Skeletal muscle cell (primary cell): ENCODE data around the gene INS.

Experiments used
- DNase-seq: peaks from one replicate; pipeline ENCODE4 v3.0.0-alpha.2; 2010; ENCODE audit warnings: low read depth
- H3K4me3 ChIP-seq: 2 replicates; pipeline ENCODE4 v1.5.1; 2011; ENCODE audit warnings: low read depth, mild to moderate bottlenecking, control low read depth, low read length, moderate library complexity

The INS gene

DNA sequence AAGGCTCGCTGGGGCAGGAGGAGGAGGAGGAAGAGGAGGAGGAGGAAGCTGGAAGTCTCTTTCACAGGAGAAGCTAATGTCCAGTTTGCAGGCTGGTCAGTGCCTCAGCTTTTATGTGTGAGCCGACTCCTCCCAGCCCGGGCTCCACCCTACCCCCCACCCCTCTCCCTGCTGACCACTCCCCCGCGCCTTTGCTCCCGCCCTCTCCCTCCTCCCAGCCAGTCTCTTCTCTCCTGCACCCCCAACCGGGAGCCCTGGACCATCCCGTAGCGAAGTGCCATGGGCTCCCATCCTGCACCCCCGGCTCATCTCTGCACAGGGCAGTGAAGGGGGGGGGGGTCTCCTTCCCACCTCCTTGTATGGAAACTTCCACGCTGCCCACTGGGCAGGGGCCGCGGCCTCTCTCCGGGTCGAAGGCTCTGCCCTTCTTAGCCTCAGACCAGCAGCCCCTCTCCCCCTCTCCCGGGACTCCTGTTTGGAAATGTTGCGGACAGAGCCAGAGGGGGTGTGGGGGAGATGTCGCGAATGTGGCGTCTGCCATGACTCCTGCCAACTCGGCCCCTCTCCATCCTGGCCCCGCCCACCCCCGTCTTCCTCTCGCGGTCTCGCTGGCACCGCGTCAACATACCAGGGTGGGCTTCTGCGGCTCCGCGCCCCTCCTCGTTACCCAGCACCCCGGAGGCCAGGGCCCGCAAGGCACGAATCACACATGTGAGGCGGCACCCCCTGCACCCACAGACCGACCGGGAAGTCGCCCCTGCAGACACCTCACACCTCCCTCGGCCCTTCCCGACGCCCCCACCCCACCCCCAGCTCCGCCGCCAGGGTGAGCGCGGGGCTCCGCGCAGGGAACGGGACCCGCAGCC is 23.6 kb downstream of the INS start:
- peak; percentile 32 for DNase-seq
- peak overlapping the region; percentile 44 for H3K4me3 ChIP-seq

DNA sequence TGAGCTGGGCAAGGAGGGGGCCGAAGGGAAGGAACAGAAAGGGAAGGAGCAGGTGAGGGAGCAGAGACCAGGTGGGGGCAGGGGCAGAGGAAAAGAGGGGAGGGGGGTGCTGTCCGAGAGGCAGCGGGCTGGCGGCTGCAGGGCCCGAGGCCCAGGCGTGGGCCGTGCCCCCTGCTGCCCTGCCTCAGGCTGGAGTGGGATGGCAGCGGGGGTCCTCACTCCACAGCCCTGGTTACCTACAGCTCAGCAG is 24.1 kb downstream of the INS start:
- DNase-seq = no peak
- H3K4me3 ChIP-seq = peak overlapping the region; percentile 44

DNA sequence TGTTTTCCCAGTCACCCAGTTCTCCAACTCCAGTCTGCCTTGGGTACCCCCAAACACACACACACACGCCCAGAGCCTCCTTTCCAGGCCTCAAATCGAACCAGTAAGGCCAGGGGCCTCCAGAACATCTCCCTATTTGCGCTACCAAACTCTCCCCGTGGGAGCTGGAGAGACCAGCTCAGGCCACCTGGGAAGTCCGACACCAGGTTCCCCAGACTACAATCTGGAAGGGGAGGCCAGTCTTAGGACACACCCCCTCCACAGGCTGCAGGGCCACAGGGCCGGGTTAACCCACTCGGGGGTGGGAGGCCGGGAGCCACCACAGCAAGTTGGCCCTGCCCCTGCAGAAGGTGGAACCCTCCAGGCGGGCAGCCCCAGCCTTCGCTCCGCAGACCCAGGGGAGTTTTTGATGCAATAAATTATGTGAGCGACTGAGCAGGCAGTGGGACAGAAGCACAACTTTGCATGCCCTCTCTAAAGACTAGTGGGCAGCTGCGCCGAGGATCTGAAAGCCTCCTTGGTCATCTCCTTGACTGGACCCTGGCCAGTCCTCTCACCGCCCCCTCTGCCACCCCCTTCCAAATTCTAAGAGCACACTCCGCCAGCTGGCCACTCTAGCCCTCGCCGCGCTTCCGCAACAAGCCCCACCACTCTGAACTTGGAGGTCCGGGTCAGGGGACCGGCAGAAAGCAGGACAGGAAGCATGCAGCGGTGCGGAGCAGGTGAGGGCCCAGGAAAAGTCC is 24.6 kb downstream of the INS start:
- DNase-seq = no peak
- peak overlapping the region; percentile 44 for H3K4me3 ChIP-seq

DNA sequence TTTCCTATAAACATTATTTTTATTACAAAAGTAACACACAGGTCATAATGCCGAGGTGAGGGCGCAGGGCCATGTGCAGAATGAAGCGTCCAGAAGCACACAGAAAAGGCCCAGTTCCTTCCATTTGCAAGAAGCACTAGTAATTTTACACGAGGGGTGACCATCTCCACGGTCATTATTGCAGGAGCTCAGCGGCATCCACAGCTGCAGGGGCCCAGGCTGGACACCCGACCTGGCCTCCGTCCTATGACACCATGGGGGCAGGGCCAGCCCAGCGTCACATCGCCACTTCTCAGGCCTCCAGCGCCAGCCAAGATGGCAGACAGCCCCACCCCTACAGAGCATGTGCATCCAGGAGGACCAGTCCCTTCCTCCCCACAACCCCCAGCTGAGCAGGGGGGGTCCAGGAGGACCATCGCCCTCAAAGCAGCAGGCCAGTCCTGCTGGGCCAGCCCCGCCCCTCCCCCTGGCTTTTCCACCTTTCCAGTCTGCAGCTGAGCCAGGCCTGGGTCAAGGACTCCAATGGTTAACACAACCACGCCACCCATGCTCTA is 25.3 kb downstream of the INS start:
- peak overlapping the region; percentile 44 for H3K4me3 ChIP-seq
- no peak for DNase-seq

DNA sequence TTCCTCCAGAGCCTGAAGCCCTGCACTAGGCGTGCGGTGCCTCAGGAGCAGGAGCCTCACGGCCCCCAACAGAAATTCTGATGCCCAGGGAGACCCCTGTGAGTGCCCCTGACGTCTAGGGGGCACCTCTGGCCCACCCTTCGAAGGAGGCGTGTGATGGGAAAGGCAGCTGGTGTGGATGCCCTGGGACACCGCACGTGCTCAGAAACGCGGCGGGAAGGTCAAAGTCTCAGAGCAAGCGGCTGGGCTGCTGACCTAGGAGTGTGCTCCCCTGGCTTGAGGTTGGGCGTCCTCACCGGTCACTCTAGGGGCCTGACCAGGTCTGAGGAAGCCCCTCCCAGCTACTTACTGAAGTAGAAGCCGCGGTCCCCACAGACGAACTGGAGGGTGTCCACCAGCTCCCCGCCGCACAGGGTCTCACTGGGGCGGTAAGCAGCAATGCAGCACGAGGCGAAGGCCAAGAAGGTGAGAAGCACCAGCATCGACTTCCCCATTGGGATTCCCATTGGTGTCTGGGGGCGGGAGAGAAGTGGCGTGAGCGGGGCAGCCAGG is 25.9 kb downstream of the INS start:
- DNase-seq = no peak
- H3K4me3 ChIP-seq = peak overlapping the region; percentile 44

DNA sequence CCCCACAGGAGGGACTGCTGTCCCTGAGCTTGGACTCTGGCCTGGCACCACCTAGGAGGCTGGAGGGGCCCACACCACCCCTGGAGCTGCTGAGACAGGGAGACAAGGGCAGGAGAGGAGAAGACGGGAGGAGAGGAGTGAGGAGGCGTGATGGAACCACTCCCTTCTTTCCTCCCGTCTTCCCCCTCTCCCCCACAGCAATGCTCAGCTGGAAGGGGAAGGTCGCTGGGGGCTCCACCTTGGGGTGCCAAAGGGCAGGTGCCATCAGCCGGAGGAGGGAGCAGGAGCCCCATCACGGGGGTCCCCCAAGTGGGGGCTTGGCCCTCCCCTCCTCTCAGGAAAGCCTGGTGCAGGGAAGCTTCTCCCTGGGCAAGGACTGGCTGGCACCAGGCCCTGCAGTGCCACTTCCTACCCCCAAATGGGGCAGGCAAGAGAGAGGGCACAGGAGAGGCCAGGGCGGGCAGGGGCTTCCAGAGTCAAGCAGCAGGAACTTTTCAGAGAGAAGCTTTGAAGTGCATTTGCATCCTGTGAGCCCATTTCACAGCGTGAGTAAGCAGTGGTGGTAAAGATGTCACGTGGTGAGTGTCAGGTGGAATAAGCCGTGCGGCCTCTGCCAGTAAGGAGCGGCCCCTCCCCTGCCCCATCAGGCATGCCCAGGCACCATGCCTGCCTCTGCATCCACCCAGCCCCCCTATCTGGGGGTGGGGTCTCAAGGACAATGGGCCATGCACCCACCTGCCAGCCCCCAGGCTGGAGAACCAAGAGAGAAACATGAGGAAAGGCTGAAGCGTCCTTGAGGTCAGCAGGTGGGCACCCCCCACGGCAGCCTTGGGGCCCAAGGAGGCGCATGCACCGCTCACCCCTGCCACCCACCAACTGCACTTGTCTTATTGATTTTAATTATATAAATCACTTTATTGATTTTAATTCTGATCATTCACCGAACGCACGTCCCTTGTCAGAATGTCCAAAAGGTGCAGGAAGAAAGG is 26.7 kb downstream of the INS start:
- DNase-seq = no peak

DNA sequence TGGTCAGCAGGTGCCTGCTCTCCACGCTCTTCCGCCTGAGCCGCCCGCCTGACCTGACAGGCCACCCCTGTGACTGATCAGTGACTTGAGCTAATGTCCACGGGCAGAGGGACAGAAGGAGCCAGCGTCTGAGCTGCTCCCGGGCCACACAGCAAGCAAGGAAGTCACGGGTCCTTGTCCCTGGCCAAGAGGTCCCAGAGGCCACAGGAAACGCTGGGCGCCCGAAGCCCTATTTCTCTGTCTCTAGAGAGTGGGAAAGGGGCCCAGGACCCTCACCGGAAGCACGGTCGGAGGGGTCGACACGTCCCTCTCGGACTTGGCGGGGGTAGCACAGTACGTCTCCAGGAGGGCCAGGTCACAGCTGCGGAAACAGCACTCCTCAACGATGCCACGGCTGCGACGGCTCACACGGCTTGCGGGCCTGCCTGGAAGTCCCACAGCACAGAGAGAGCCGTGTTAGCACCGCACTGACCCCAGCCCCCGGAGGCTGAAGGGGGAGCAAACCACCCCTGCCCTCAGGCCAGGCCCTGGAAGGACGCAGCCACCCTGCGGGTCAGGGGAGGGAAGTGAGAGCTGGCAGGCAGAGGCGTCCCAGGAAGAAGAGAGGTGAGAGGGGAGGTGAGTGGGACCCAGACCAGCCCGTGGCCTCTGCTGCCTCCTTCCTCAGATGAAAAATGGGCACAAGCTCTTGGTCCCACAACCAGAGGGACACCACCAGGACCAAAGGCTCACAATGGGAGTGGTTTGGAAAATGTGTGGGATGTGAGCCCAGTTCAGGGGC is 27.6 kb downstream of the INS start:
- no peak for DNase-seq
- peak overlapping the region; percentile 44 for H3K4me3 ChIP-seq

More for the DNA sequence above, 26.7 kb downstream of the INS start:
- H3K4me3 ChIP-seq = peak overlapping the region; percentile 44

DNA sequence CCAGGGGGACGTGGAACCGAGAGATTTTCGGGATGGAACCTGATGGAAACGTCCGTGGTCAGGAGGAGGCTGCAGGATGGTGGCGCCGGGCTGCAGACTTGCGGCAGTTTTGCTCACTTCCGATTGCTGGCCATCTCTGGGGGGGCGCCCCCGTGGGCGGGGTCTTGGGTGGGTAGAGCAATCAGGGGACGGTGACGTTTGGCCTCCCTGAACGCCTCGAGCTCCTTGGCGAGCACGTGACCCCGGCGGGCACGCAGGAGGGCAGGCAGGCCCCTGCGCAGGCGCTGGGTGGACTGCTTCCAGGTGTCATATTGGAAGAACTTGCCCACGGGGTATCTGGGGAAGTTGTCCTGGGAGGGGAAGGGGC is 28.2 kb downstream of the INS start:
- no peak for DNase-seq
- H3K4me3 ChIP-seq = no peak overlapping the region

DNA sequence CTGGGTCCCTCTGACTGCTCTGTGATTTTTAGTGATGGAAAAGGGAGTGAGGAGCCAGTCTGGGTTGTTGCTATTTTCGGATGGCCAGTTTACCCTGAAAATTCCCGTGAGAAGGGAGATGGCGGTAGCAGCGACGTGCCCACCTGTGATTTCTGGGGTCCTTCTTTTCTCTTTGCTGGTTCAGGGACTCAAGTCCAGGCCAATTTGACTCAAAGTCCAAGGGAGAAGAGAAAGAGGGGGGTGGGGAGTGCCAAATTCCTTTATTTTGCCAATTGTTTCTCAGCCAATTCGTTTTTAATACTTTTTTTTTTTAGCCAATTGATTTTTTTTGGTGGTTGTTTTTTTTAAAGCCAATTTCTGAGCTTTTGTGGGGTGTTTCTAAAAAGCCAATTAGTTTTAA is 28.8 kb downstream of the INS start:
- DNase-seq = no peak
- H3K4me3 ChIP-seq = no peak overlapping the region

DNA sequence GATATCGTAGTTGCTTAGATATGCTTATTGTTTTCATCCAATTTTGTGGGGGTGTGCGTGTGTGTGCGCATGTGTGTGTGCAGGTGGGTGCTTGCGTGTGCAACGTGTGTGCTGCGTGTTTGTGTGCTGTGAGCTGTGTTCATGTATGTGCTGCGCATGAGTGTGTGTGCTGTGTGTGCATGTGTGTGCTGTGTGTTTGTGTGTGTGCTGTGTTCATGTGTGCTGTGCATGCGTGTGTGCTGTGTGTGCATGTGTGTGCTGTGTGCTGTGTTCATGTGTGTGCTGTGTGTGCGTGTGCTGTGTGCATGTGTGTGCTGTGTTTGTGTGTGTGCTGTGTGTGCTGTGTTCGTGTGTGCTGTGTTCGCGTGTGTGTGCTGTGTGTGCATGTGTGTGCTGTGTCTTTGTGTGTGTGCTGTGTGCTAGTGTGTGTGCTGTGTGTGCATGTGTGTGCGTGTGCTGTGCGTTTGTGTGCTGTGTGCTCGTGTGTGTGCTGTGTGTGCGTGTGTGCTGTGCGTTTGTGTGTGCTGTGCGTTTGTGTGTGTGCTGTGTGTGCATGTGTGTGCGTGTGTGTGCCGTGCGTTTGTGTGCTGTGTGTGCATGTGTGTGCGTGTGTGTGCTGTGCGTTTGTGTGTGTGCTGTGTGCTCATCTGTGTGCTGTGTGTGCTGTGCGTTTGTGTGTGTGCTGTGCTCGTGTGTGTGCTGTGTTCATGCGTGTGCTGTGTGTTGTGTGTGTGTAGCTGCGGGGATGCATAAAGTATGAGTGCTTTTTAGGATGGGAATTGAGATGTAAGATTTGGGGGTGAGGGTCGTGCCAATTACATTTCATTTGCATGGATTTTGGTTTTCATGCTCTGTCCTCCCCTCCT is 29.4 kb downstream of the INS start:
- no peak for DNase-seq
- no peak overlapping the region for H3K4me3 ChIP-seq

DNA sequence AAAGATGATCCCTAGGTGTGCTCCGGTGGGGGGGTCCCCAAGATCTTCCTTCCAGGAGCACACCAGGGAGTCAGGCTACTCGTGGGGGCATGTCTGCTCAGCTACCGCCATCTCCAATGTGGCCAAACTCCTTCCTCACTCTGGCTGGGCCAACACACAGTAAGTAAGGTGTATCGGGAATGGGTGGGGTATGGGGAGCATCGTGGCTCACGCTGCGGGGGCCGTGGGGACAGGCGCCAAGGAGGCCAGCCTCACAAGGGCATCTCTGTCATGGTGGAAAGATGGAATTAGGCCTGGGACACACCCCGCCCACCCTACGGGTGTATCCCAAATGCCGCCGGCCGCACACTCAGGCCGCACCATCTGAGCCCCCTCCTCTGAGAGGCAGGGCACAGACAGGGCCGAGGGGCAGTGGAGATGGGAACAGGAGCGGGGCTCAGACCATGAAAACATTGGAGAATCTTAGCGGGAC is 30.1 kb downstream of the INS start:
- DNase-seq = no peak
- no peak overlapping the region for H3K4me3 ChIP-seq

DNA sequence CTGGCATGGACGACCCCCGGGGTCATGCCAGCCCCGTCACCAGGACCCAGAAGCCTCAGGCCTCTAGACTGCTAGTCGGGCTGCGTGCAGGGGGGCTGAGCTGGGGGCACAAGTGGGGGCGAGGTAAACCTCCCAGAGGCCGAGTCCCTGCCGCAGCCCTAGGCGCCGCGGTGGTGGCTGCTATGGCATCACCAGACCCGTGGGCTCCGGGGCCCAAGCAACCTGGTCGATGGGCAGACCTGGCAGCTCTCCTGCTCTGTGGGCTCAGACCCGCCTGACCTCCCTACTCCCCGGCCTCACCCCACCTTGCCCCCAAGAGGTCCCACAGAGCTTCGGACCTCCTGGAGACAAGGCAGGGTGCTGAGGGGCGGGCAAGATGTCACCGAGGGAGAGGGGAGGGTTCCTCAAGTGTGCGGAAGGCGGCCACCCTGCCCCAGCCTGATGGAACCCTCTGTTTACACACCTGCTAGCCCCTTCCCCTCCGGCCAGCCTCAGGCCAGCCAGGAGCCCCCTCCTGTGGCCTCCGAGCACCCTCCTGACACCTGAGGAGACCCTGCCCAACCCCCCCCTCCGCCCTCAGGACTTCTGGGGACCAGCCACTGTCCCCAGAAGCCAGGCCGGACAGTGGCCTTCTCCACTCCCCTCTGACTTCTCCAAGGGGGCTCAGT is 31.2 kb downstream of the INS start:
- DNase-seq = no peak
- no peak overlapping the region for H3K4me3 ChIP-seq

DNA sequence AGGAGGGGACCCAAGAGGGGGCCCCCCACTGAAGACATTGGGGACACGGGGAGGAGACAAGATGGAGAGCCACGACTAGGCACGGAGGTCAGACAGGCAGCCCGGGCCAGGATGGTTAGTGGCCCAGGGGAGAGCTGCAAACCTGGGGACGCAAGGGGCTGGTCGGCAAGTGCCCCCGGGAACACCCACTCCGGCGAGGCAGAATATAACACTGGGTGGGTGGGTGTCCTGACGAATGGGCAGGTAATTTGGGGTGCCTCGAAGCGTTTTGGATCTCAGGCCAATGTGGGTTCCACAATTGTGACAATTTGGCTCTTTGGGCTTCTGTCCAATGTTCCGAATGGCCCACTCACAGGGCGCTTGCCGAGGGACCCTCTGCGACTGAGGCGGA is 31.7 kb downstream of the INS start:
- DNase-seq = no peak
- no peak overlapping the region for H3K4me3 ChIP-seq

DNA sequence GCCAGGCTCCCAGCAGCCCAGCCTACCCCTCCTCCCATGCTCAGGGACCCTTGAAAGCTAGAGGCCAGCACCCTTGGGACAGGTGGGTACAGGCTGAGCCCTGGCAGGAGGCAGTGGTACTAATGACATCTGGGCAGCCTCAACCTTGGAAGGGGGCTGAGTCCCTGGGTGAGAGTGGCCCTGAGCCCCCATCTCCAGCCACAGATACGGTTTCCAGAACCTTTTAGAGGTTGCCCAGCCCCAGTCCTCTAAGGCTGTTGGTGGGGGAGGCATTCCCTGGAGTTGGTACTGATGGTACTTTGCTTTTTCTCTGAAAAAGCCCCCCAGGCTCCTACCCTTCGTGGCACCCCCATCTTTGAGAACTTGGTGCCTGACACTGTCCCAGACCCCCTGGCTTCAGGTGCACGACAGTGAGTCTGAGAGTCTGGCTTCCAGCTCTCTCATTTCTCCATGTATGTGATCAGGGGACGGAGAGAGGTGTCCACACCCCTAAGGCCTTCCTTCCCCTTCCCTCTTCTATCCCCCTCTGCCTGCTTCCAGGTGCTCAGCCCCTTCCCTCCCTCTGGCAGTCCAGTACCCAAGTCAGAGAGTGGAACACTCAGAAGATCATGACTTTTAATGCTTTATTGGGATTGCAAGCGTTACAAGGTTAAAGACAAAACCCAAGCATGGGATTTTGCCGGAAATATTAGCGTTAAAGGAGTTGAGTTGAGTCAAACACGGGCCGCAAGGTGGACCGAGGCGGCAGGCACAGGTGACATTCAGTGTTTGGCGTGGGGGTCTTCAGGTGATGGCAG is 32.3 kb downstream of the INS start:
- no peak overlapping the region for H3K4me3 ChIP-seq
- no peak for DNase-seq

DNA sequence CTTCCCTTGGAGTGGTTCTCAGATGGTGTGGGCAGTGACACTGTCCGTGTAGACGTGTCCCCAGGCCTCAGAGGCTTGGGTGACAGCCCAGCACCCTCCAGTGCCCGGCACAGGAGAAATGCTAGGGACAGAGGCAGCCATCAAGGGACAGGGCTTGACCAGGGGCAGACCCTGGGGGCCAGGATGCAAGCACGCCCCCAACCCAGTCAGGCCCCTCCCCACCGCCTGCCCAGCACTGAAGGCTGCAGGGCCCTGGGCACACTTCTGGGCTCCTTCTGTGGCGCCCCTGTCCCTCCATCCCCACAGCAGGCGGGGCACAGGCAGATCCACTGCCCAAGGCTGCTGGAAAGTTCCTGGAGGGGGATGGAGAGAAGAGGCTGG is 32.9 kb downstream of the INS start:
- no peak overlapping the region for H3K4me3 ChIP-seq
- no peak for DNase-seq

DNA sequence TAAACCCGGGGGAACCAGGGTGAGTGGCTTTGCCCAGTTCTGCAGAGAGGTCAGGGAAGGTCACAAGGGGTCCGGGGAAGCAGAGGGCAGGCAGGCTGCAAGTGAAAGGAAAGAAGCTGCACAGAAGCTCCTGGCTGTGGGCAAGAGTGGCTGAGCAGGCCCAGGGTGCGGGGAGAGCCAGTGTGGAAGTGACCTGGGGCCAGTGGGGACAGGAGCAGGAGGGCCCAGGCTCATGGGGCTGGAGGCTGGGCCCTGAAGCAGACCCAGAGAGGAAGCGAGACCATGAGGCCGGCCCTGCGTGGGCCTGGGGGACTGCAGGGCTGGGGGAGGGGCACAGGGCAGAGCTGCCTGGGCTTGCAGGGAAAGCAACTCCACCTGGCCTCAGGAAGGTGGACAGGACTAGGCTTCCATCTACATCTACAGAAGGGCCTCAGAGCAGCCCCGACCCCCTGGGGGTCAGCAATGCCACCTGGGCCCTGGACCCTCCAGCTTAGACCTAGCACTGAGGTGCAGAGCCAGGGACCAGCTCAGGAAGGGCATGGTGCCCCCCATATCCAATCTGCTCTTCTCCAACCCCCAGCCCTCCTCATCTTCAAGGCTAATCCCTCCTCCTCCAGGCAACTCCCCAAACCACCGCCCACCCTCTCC is 33.4 kb downstream of the INS start:
- DNase-seq = no peak
- H3K4me3 ChIP-seq = no peak overlapping the region
